HepG2 (cell line): ENCODE data around the gene SCN7A. TPM values are rescaled to one million over a fixed set of nuclear protein-coding genes. Genes with fewer than 3 reads are reported as not detected.

Experiments
- ARHGAP35 ChIP-seq: sonication (generic); formaldehyde crosslinking; IDR thresholded peaks from 2 replicates; pipeline ENCODE4 v1.9.0; 2022; ENCODE audit warnings: mild to moderate bottlenecking, inconsistent platforms, moderate library complexity, missing genetic modification reagents, borderline replicate concordance
- ATAD3A ChIP-seq: sonication (generic); formaldehyde crosslinking; IDR thresholded peaks from 2 replicates; pipeline ENCODE4 v1.4.0; 2020; ENCODE audit warnings: missing genetic modification reagents
- ATF5 ChIP-seq: sonication (generic); formaldehyde crosslinking; IDR thresholded peaks from 2 replicates; pipeline ENCODE4 v1.4.0; 2020; ENCODE audit warnings: mild to moderate bottlenecking, low read depth, missing genetic modification reagents
- DMAP1 ChIP-seq: IDR thresholded peaks from 2 replicates; pipeline ENCODE4 v1.6.1; 2016
- HMGA1 ChIP-seq: sonication (generic); formaldehyde crosslinking; conservative IDR thresholded peaks from 2 replicates; pipeline ENCODE4 v1.4.0; 2020; ENCODE audit warnings: missing genetic modification reagents
- IRX3 ChIP-seq: sonication (generic); formaldehyde crosslinking; IDR thresholded peaks from 2 replicates; pipeline ENCODE4 v1.8.1; 2023; ENCODE audit warnings: mild to moderate bottlenecking, low read depth, missing genetic modification reagents, borderline replicate concordance
- KDM1A ChIP-seq: IDR thresholded peaks from 2 replicates; pipeline ENCODE4 v1.6.1; 2016; ENCODE audit warnings: missing compliant biosample characterization
- LRRFIP1 ChIP-seq: sonication (generic); formaldehyde crosslinking; conservative IDR thresholded peaks from 2 replicates; pipeline ENCODE4 v1.4.0; 2020; ENCODE audit warnings: missing genetic modification reagents
- MEIS1 ChIP-seq: sonication (generic); formaldehyde crosslinking; IDR thresholded peaks from 2 replicates; pipeline ENCODE4 v1.9.0; 2021; ENCODE audit warnings: mild to moderate bottlenecking, missing genetic modification reagents, moderate library complexity, borderline replicate concordance
- MTERF4 ChIP-seq: sonication (generic); formaldehyde crosslinking; IDR thresholded peaks from 2 replicates; pipeline ENCODE4 v1.8.0; 2023; ENCODE audit warnings: mild to moderate bottlenecking, missing genetic modification reagents
- NAIF1 ChIP-seq: sonication (generic); formaldehyde crosslinking; IDR thresholded peaks from 2 replicates; pipeline ENCODE4 v1.5.0; 2020; ENCODE audit warnings: mild to moderate bottlenecking, missing genetic modification reagents, borderline replicate concordance
- NCOA5 ChIP-seq: sonication (generic); formaldehyde crosslinking; IDR thresholded peaks from 2 replicates; pipeline ENCODE4 v1.4.0; 2020; ENCODE audit warnings: missing genetic modification reagents
- NFATC3 ChIP-seq: sonication (generic); formaldehyde crosslinking; IDR thresholded peaks from 2 replicates; pipeline ENCODE4 v1.5.1; 2020; ENCODE audit warnings: mild to moderate bottlenecking, missing genetic modification reagents
- PAXIP1 ChIP-seq: sonication (generic); formaldehyde crosslinking; conservative IDR thresholded peaks from 2 replicates; pipeline ENCODE4 v1.4.0; 2020; ENCODE audit warnings: mild to moderate bottlenecking, missing genetic modification reagents, moderate library complexity
- POLR2G ChIP-seq: fragments of 200-400 bp; formaldehyde crosslinking; IDR thresholded peaks from 2 replicates; pipeline ENCODE4 v1.6.1; 2018; ENCODE audit warnings: mild to moderate bottlenecking, low read depth, low read length, moderate library complexity
- SIX1 ChIP-seq: sonication (generic); formaldehyde crosslinking; IDR thresholded peaks from 2 replicates; pipeline ENCODE4 v1.4.0; 2020; ENCODE audit warnings: missing genetic modification reagents, borderline replicate concordance
- YEATS4 ChIP-seq: sonication (generic); formaldehyde crosslinking; IDR thresholded peaks from 2 replicates; pipeline ENCODE4 v1.4.0; 2020; ENCODE audit warnings: missing genetic modification reagents, borderline replicate concordance
- ZFX ChIP-seq: sonication (generic); formaldehyde crosslinking; IDR thresholded peaks from 2 replicates; pipeline ENCODE4 v1.4.0; 2020; ENCODE audit warnings: mild to moderate bottlenecking, low read depth, missing genetic modification reagents, moderate library complexity
- ZMYM3 ChIP-seq: sonication (generic); formaldehyde crosslinking; IDR thresholded peaks from 2 replicates; pipeline ENCODE4 v1.5.1; 2020; ENCODE audit warnings: mild to moderate bottlenecking, missing genetic modification reagents
- ZNF205 ChIP-seq: IDR thresholded peaks from 2 replicates; pipeline ENCODE4 v1.6.1; 2018; ENCODE audit warnings: missing biosample characterization, missing genetic modification reagents
- ZNF296 ChIP-seq: sonication (generic); formaldehyde crosslinking; conservative IDR thresholded peaks from 2 replicates; pipeline ENCODE4 v1.5.0; 2020; ENCODE audit warnings: mild to moderate bottlenecking, missing genetic modification reagents
- ZNF337 ChIP-seq: sonication (generic); formaldehyde crosslinking; IDR thresholded peaks from 2 replicates; pipeline ENCODE4 v1.5.1; 2020; ENCODE audit warnings: missing genetic modification reagents, low read depth, mild to moderate bottlenecking, borderline replicate concordance
- ZNF552 ChIP-seq: sonication (generic); formaldehyde crosslinking; IDR thresholded peaks from 2 replicates; pipeline ENCODE4 v1.9.0; 2022; ENCODE audit warnings: missing genetic modification reagents, mild to moderate bottlenecking, borderline replicate concordance
- ZNF562 ChIP-seq: sonication (generic); formaldehyde crosslinking; IDR thresholded peaks from 2 replicates; pipeline ENCODE4 v1.8.0; 2022; ENCODE audit warnings: missing genetic modification reagents, borderline replicate concordance
- ZNF644 ChIP-seq: IDR thresholded peaks from 2 replicates; pipeline ENCODE4 v1.6.1; 2016; ENCODE audit warnings: low read depth
- polyA plus RNA-seq, 8 experiments: library from polyadenylated mRNA; depleted of rRNA in 3 of 8; stranded (reverse) in 7 of 8; unstranded in 1 of 8; fragments of >200 nt; fragmentation: Illumina TruSeq in 4 of 8; extraction: Trizol in 4 of 8; gene quantifications; 2 replicates each; pipeline versions ENCODE4 v1.2.1 to v1.2.3, GENCODE V29; 2011 to 2016; ENCODE audit warnings: low read depth in 4 of 8, missing spikeins in 1 of 8, mixed read lengths in 1 of 8; ENCODE audit not compliant: insufficient read depth in 1 of 8
- total RNA-seq, 5 experiments: library from RNA; depleted of rRNA; stranded (reverse); fragments of >200 nt; fragmentation: Illumina TruSeq; extraction: Trizol; gene quantifications; 2 replicates each; pipeline ENCODE4 v1.2.3, GENCODE V29; 2016; ENCODE audit warnings: low read depth in 1 of 5

Gene SCN7A
- total and polyA plus RNA-seq, 2 of the 13 experiments (the other 11 are each of a cell fraction or from before 2014, with no cell fraction given): 0.01 TPM; not detected in 1

DNA sequence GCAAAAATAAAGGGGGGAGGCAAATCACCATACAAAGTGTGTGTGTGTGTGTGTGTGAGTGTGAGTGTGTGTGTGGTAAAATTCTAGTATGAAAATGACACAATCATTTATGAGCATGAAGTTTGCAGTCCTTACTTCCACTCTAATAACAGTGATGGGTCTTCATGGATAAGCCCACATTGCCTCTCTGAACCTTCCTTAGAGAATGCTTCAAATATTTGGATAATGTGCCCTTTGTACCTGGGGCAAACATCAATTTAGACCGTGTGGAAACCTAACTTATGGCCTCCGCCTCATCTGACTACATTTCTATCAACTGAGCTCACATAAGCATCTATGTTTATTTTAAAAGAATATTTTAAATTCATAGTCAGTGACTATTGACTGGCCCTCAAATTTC, 122.0 kb downstream of the SCN7A start (continued):
- TF ChIP-seq PAXIP1 (CRISPR knock-in tag) (peak; percentile 95), ZNF296 (CRISPR knock-in tag) (no peak), ATAD3A (CRISPR knock-in tag) (no peak), ZNF644 (CRISPR knock-in tag) (peak; percentile 90), SIX1 (no peak), NFATC3 (CRISPR knock-in tag) (no peak), POLR2G (no peak), NCOA5 (CRISPR knock-in tag) (no peak), ZNF552 (no peak), ZFX (CRISPR knock-in tag) (no peak), MEIS1 (CRISPR knock-in tag) (no peak), MTERF4 (CRISPR knock-in tag) (no peak), KDM1A (CRISPR knock-in tag) (peak; percentile 89), DMAP1 (CRISPR knock-in tag) (peak; percentile 49; the same call in 1 of the 2 replicates), ZNF205 (peak; percentile 70; the same call in 1 of the 2 replicates), NAIF1 (CRISPR knock-in tag) (no peak), ARHGAP35 (no peak), IRX3 (CRISPR knock-in tag) (no peak), YEATS4 (CRISPR knock-in tag) (no peak), LRRFIP1 (CRISPR knock-in tag) (no peak), ZNF337 (CRISPR knock-in tag) (no peak), HMGA1 (CRISPR knock-in tag) (no peak), ZNF562 (CRISPR knock-in tag) (no peak), ZMYM3 (CRISPR knock-in tag) (no peak), ATF5 (no peak)
